GM12874 (cell line): ENCODE measurements around the gene ADORA1.

ENCODE experiments used
- CTCF ChIP-seq: IDR thresholded peaks from 2 replicates; pipeline ENCODE4 v1.5.1; 2011; ENCODE audit warnings: low read depth, mild to moderate bottlenecking, control low read depth, low read length, moderate library complexity; ENCODE audit not compliant: insufficient read depth

Gene ADORA1

GRCh38 chr1:203103829-203104495 lies 23.6 kb upstream of the ADORA1 start:
- no peak for TF ChIP-seq CTCF

- TF ChIP-seq CTCF, result no peak
These were observed 22.6 kb upstream of the ADORA1 start for GRCh38 chr1:203104789-203105390.

GRCh38 chr1:203112475-203112874 lies 15.1 kb upstream of the ADORA1 start:
- TF ChIP-seq CTCF, result no peak

- TF ChIP-seq CTCF, result no peak
These were observed 14.2 kb upstream of the ADORA1 start for GRCh38 chr1:203113308-203113707.

- TF ChIP-seq CTCF, result no peak
These were observed 13.3 kb upstream of the ADORA1 start for GRCh38 chr1:203114202-203114601.

- no peak for TF ChIP-seq CTCF
These were observed 11.3 kb upstream of the ADORA1 start for GRCh38 chr1:203116091-203116820.
